Measurements from ENCODE around the gene COL6A2. TPM values are rescaled to one million over a fixed set of nuclear protein-coding genes. Genes with fewer than 3 reads are reported as not detected.

Gene COL6A2
- polyA plus RNA-seq, 3 donors, result 0.01 TPM; not detected in 2

- no peak overlapping the region for H3K9ac ChIP-seq (ENCODE audit: insufficient read depth, low read length, poor library complexity, severe bottlenecking)
- DNase-seq, result no peak
- no peaks in the 10 kb centered on the region for H3K4me1 ChIP-seq (ENCODE audit: control insufficient read depth in 1 of 2, insufficient read depth in 2 of 2, low read length in 2 of 2)
- no peak overlapping the region for H3K4me2 ChIP-seq (replicated peaks; ENCODE audit: extremely low read depth, low read length, poor library complexity, severe bottlenecking)
- H3K4me3 ChIP-seq (replicated peaks in 1 of 3; ENCODE audit: low read depth in 2 of 3, low read length in 3 of 3), result no peak overlapping the region
- Mint-ChIP-seq H3K4me3 (no peak overlapping the region), H3K27me3 (ENCODE audit: low read depth in 3 of 3) (peaks cover 0 to 7% (median 7%) of the 10 kb centered on the region in 3 donors), H3K4me1 (no peaks in the 10 kb centered on the region), H3K9me3 (peaks cover 0 to under 1% (median 0%) of the 10 kb centered on the region in 7 donors), H3K27ac (no peak overlapping the region), H3K36me3 (no peaks in the 10 kb centered on the region)
- H3K9me3 ChIP-seq (replicated peaks in 1 of 2; ENCODE audit: control insufficient read depth in 1 of 2, insufficient read depth in 1 of 2, low read length in 2 of 2), result no peaks in the 10 kb centered on the region
- TF ChIP-seq CTCF (IDR thresholded peaks at IDR 0.05), result no peak
- no peak overlapping the region for H3K27ac ChIP-seq (ENCODE audit: low read depth in 1 of 2, low read length in 2 of 2)
- H2AFZ ChIP-seq (ENCODE audit: insufficient read depth, low read depth, low read length, poor library complexity, severe bottlenecking), result no peak overlapping the region
- no peaks in the 10 kb centered on the region for H3K36me3 ChIP-seq (replicated peaks in 1 of 2; ENCODE audit: control insufficient read depth in 1 of 2, insufficient read depth in 2 of 2, low read length in 2 of 2)
- 90% methylated on average over 22 of the region's 22 CpGs for WGBS (ENCODE audit: insufficient coverage)
- no peaks in the 10 kb centered on the region for H3K79me2 ChIP-seq (ENCODE audit: insufficient read depth, low read length)
- H4K20me1 ChIP-seq (ENCODE audit: insufficient read depth, low read length), result no peaks in the 10 kb centered on the region
- H3K27me3 ChIP-seq (ENCODE audit: control insufficient read depth in 2 of 2, insufficient read depth in 2 of 2, low read length in 2 of 2), result no peaks in the 10 kb centered on the region
- intact Hi-C loops (cut with micrococcal nuclease), result no loop called here
Measured at GRCh38 chr21:46136739-46137349, 38.9 kb downstream of the COL6A2 start.

- no peaks in the 10 kb centered on the region for H3K79me2 ChIP-seq (ENCODE audit: insufficient read depth, low read length)
- no peaks in the 10 kb centered on the region for H3K4me1 ChIP-seq (ENCODE audit: control insufficient read depth in 1 of 2, insufficient read depth in 2 of 2, low read length in 2 of 2)
- TF ChIP-seq CTCF (IDR thresholded peaks at IDR 0.05), result no peak
- no peak overlapping the region for H3K4me2 ChIP-seq (replicated peaks; ENCODE audit: extremely low read depth, low read length, poor library complexity, severe bottlenecking)
- no peak for DNase-seq
- H3K9me3 ChIP-seq (replicated peaks in 1 of 2; ENCODE audit: control insufficient read depth in 1 of 2, insufficient read depth in 1 of 2, low read length in 2 of 2), result peaks cover 0 to 8% of the 10 kb centered on the region in 2 donors
- H3K27me3 ChIP-seq (ENCODE audit: control insufficient read depth in 2 of 2, insufficient read depth in 2 of 2, low read length in 2 of 2), result no peaks in the 10 kb centered on the region
- no peaks in the 10 kb centered on the region for H3K36me3 ChIP-seq (replicated peaks in 1 of 2; ENCODE audit: control insufficient read depth in 1 of 2, insufficient read depth in 2 of 2, low read length in 2 of 2)
- H3K4me3 Mint-ChIP-seq, result no peak overlapping the region
- H4K20me1 ChIP-seq (ENCODE audit: insufficient read depth, low read length), result no peaks in the 10 kb centered on the region
- no peak overlapping the region for H3K4me3 ChIP-seq (replicated peaks in 1 of 3; ENCODE audit: low read depth in 2 of 3, low read length in 3 of 3)
- 92% methylated on average over 7 of the region's 7 CpGs for WGBS (ENCODE audit: insufficient coverage)
- no peaks in the 10 kb centered on the region for H3K4me1 Mint-ChIP-seq
- H3K9ac ChIP-seq (ENCODE audit: insufficient read depth, low read length, poor library complexity, severe bottlenecking), result no peak overlapping the region
- H3K27me3 Mint-ChIP-seq (ENCODE audit: low read depth in 3 of 3), result peaks cover 0 to 7% (median 7%) of the 10 kb centered on the region in 3 donors
- peaks cover 0 to 8% (median 4%) of the 10 kb centered on the region in 7 donors for H3K9me3 Mint-ChIP-seq
- intact Hi-C loops (cut with micrococcal nuclease), result no loop called here
- no peak overlapping the region for H2AFZ ChIP-seq (ENCODE audit: insufficient read depth, low read depth, low read length, poor library complexity, severe bottlenecking)
- H3K27ac ChIP-seq (ENCODE audit: low read depth in 1 of 2, low read length in 2 of 2), result no peak overlapping the region
- H3K27ac Mint-ChIP-seq, result no peak overlapping the region
- no peaks in the 10 kb centered on the region for H3K36me3 Mint-ChIP-seq
Measured at GRCh38 chr21:46137908-46138307, 40.0 kb downstream of the COL6A2 start.

Measured in CD14-positive monocyte (primary cell).